HepG2 (cell line): ENCODE measurements around the gene TBCCD1. TPM values are rescaled to one million over a fixed set of nuclear protein-coding genes. Genes with fewer than 3 reads are reported as not detected.

ENCODE experiments used
- ELF3 ChIP-seq: IDR thresholded peaks from 2 replicates; pipeline ENCODE4 v1.6.1; 2016; ENCODE audit warnings: missing genetic modification reagents, missing compliant biosample characterization
- HNF4A ChIP-seq: sonication (generic); formaldehyde crosslinking; IDR thresholded peaks from 2 replicates; pipeline ENCODE4 v1.4.0; 2020; ENCODE audit warnings: missing genetic modification reagents
- HNRNPK ChIP-seq: fragments of 200-400 bp; formaldehyde crosslinking; IDR thresholded peaks from 2 replicates; pipeline ENCODE4 v1.6.1; 2018; ENCODE audit warnings: low read length, low read depth, moderate library complexity, mild to moderate bottlenecking; ENCODE audit not compliant: poor library complexity, severe bottlenecking
- MAF1 ChIP-seq: sonication (generic); formaldehyde crosslinking; IDR thresholded peaks from 2 replicates; pipeline ENCODE4 v1.5.0; 2020; ENCODE audit warnings: missing genetic modification reagents, borderline replicate concordance
- NBN ChIP-seq: fragments of 450-650 bp; conservative IDR thresholded peaks from 2 replicates; pipeline ENCODE4 v1.6.1; 2017
- NFE2L2 ChIP-seq: fragments of 150-350 bp; IDR thresholded peaks from 2 replicates; pipeline ENCODE4 v1.6.1; 2014; ENCODE audit warnings: low read length
- PBX2 ChIP-seq: IDR thresholded peaks from 2 replicates; pipeline ENCODE4 v1.6.1; 2016; ENCODE audit warnings: control low read depth
- RELA ChIP-seq: sonication (generic); formaldehyde crosslinking; IDR thresholded peaks from 2 replicates; pipeline ENCODE4 v1.4.0; 2020; ENCODE audit warnings: missing genetic modification reagents
- SMAD1 ChIP-seq: sonication (generic); formaldehyde crosslinking; IDR thresholded peaks from 2 replicates; pipeline ENCODE4 v1.4.0; 2020; ENCODE audit warnings: missing genetic modification reagents, low read depth, mild to moderate bottlenecking, borderline replicate concordance
- SP1 ChIP-seq, 2 experiments: fragments of 450-650 bp in 1 of 2; sonication (generic) in 1 of 2; formaldehyde crosslinking in 1 of 2; IDR thresholded peaks; 2 replicates each; pipeline versions ENCODE4 v1.4.0 to v1.6.1; 2016 to 2020; ENCODE audit warnings: missing genetic modification reagents in 1 of 2
- SP140L ChIP-seq: sonication (generic); formaldehyde crosslinking; IDR thresholded peaks from 2 replicates; pipeline ENCODE4 v1.4.0; 2020; ENCODE audit warnings: missing genetic modification reagents, borderline replicate concordance
- THAP11 ChIP-seq: IDR thresholded peaks from 2 replicates; pipeline ENCODE4 v1.6.1; 2016; ENCODE audit warnings: missing biosample characterization, missing genetic modification reagents
- THAP9 ChIP-seq: sonication (generic); formaldehyde crosslinking; IDR thresholded peaks from 2 replicates; pipeline ENCODE4; 2020; ENCODE audit warnings: missing genetic modification reagents, mild to moderate bottlenecking, borderline replicate concordance
- TRIM24 ChIP-seq: sonication (generic); formaldehyde crosslinking; IDR thresholded peaks from 2 replicates; pipeline ENCODE4 v1.8.0; 2022; ENCODE audit warnings: mild to moderate bottlenecking, missing genetic modification reagents
- ZBTB3 ChIP-seq: sonication (generic); formaldehyde crosslinking; IDR thresholded peaks from 2 replicates; pipeline ENCODE4 v1.4.0; 2020; ENCODE audit warnings: low read depth, mild to moderate bottlenecking, moderate library complexity, missing genetic modification reagents, borderline replicate concordance
- ZNF431 ChIP-seq: sonication (generic); formaldehyde crosslinking; IDR thresholded peaks from 2 replicates; pipeline ENCODE4 v1.9.0; 2022; ENCODE audit warnings: missing genetic modification reagents, low read depth, mild to moderate bottlenecking, borderline replicate concordance
- ZNF44 ChIP-seq: sonication (generic); formaldehyde crosslinking; IDR thresholded peaks from 2 replicates; pipeline ENCODE4 v1.5.1; 2020; ENCODE audit warnings: mild to moderate bottlenecking, missing genetic modification reagents
- ZNF549 ChIP-seq: sonication (generic); formaldehyde crosslinking; IDR thresholded peaks from 2 replicates; pipeline ENCODE4 v1.5.0; 2020; ENCODE audit warnings: missing genetic modification reagents
- ZNF646 ChIP-seq: sonication (generic); formaldehyde crosslinking; IDR thresholded peaks from 2 replicates; pipeline ENCODE4 v1.9.0; 2021; ENCODE audit warnings: mild to moderate bottlenecking, missing genetic modification reagents
- ZNF790 ChIP-seq: sonication (generic); formaldehyde crosslinking; IDR thresholded peaks from 2 replicates; pipeline ENCODE4 v1.8.0; 2022; ENCODE audit warnings: missing genetic modification reagents, mild to moderate bottlenecking, borderline replicate concordance
- polyA plus RNA-seq, 8 experiments: library from polyadenylated mRNA; depleted of rRNA in 3 of 8; stranded (reverse) in 7 of 8; unstranded in 1 of 8; fragments of >200 nt; fragmentation: Illumina TruSeq in 4 of 8; extraction: Trizol in 4 of 8; gene quantifications; 2 replicates each; pipeline versions ENCODE4 v1.2.1 to v1.2.3, GENCODE V29; 2011 to 2016; ENCODE audit warnings: low read depth in 4 of 8, missing spikeins in 1 of 8, mixed read lengths in 1 of 8; ENCODE audit not compliant: insufficient read depth in 1 of 8
- total RNA-seq, 5 experiments: library from RNA; depleted of rRNA; stranded (reverse); fragments of >200 nt; fragmentation: Illumina TruSeq; extraction: Trizol; gene quantifications; 2 replicates each; pipeline ENCODE4 v1.2.3, GENCODE V29; 2016; ENCODE audit warnings: low read depth in 1 of 5

The TBCCD1 gene
- total and polyA plus RNA-seq, 2 of the 13 experiments (the other 11 are each of a cell fraction or from before 2014, with no cell fraction given) = 13.6 to 16.2 TPM

- TF ChIP-seq ZNF790 (no peak), HNRNPK (no peak), TRIM24 (CRISPR knock-in tag) (0 out of 2 replicates have a peak, but pooled peaks have one; percentile 25), PBX2 (CRISPR knock-in tag) (peak; percentile 27; the same call in 1 of the 2 replicates), SP1 (IDR thresholded peaks at IDR 0.05) (no peak), SP1 (CRISPR knock-in tag; IDR thresholded peaks at IDR 0.05) (no peak), HNF4A (CRISPR knock-in tag) (peak; percentile 98), RELA (CRISPR knock-in tag) (0 out of 2 replicates have a peak, but pooled peaks have one; percentile 41), ZNF44 (no peak), THAP9 (CRISPR knock-in tag) (no peak), SP140L (CRISPR knock-in tag) (no peak), NBN (no peak), THAP11 (CRISPR knock-in tag) (peak; percentile 73), SMAD1 (no peak), MAF1 (CRISPR knock-in tag) (no peak), ZNF646 (no peak), ZBTB3 (no peak), ELF3 (CRISPR knock-in tag) (peak; percentile 83; the same call in 1 of the 2 replicates), ZNF431 (CRISPR knock-in tag) (no peak; the same call in 1 of the 2 replicates), ZNF549 (CRISPR knock-in tag) (no peak), NFE2L2 (no peak)
Measured at GRCh38 chr3:186599142-186599784, 32.1 kb upstream of the TBCCD1 start (continued).
